ENCODE data around the gene PPFIBP1.

DNA sequence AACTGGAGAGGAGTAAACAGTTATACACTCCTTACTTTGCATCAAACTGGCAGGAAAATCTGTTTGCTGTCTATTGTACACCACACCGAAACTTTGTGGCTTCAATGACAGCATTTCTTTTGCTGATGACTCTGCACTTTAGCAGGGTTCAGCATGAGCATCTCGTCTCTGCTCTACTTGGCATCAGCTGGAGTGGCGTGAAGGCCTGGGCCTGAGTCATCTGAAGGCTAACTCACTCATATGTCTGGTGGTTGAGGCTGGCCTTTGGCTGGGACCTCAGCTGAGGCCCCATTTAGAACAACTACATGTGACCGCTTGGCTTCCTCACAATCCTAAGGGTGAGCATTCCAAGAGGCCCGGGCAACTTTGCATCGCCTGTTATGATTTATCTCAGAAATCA lies 143.5 kb downstream of the PPFIBP1 start:
- TF ChIP-seq POLR2A (IDR thresholded peaks at IDR 0.05) = no peak
- TF ChIP-seq, protein P1, sequence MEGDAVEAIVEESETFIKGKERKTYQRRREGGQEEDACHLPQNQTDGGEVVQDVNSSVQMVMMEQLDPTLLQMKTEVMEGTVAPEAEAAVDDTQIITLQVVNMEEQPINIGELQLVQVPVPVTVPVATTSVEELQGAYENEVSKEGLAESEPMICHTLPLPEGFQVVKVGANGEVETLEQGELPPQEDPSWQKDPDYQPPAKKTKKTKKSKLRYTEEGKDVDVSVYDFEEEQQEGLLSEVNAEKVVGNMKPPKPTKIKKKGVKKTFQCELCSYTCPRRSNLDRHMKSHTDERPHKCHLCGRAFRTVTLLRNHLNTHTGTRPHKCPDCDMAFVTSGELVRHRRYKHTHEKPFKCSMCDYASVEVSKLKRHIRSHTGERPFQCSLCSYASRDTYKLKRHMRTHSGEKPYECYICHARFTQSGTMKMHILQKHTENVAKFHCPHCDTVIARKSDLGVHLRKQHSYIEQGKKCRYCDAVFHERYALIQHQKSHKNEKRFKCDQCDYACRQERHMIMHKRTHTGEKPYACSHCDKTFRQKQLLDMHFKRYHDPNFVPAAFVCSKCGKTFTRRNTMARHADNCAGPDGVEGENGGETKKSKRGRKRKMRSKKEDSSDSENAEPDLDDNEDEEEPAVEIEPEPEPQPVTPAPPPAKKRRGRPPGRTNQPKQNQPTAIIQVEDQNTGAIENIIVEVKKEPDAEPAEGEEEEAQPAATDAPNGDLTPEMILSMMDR (IDR thresholded peaks at IDR 0.05) = no peak

All from lower leg skin (tissue), 3 donors.